Astrocyte of the spinal cord (primary cell): ENCODE results near the gene NDUFAF2.

Source experiments
- DNase-seq: peaks from one replicate; pipeline ENCODE4 v3.0.0; 2011; ENCODE audit warnings: low read depth, low spot score
- H3K4me3 ChIP-seq: 2 replicates; pipeline ENCODE4 v1.5.1; 2011; ENCODE audit warnings: low read depth, mild to moderate bottlenecking, low read length, moderate library complexity
- in situ Hi-C: cut with HindIII; loops from 2 replicates; pipeline ENCODE4 v1.10.0; 2017; ENCODE audit warnings: low sequenced_read_pairs
- TF ChIP-seq, protein P1 (sequence below): IDR thresholded peaks from 2 replicates; pipeline ENCODE4 v1.5.1; 2012; ENCODE audit warnings: low read depth, mild to moderate bottlenecking, low read length, inconsistent platforms

The NDUFAF2 gene

DNA sequence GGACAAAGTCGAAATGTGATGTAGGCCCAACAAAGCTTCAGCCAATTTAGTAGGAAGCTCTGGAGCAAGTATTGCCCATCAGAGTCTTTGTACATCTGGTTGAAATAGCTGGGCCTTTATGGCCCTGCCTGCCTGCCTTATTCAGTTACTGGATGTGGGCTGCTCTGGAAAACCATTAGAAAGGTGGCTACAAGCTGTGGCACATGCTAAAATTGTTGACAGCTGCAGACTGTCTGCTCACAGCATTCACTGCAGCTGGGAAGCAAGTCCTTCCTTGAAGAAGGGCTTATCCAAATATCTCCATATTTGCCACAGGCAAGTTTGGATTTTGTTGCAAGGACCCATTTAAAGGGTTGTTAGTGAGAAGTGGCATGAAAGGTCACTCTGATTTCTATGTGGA lies 192.8 kb downstream of the NDUFAF2 start:
- H3K4me3 ChIP-seq: no peak overlapping the region
- TF ChIP-seq, protein P1, sequence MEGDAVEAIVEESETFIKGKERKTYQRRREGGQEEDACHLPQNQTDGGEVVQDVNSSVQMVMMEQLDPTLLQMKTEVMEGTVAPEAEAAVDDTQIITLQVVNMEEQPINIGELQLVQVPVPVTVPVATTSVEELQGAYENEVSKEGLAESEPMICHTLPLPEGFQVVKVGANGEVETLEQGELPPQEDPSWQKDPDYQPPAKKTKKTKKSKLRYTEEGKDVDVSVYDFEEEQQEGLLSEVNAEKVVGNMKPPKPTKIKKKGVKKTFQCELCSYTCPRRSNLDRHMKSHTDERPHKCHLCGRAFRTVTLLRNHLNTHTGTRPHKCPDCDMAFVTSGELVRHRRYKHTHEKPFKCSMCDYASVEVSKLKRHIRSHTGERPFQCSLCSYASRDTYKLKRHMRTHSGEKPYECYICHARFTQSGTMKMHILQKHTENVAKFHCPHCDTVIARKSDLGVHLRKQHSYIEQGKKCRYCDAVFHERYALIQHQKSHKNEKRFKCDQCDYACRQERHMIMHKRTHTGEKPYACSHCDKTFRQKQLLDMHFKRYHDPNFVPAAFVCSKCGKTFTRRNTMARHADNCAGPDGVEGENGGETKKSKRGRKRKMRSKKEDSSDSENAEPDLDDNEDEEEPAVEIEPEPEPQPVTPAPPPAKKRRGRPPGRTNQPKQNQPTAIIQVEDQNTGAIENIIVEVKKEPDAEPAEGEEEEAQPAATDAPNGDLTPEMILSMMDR: no peak
- no peak for DNase-seq
- in situ Hi-C loops: no loop called here

DNA sequence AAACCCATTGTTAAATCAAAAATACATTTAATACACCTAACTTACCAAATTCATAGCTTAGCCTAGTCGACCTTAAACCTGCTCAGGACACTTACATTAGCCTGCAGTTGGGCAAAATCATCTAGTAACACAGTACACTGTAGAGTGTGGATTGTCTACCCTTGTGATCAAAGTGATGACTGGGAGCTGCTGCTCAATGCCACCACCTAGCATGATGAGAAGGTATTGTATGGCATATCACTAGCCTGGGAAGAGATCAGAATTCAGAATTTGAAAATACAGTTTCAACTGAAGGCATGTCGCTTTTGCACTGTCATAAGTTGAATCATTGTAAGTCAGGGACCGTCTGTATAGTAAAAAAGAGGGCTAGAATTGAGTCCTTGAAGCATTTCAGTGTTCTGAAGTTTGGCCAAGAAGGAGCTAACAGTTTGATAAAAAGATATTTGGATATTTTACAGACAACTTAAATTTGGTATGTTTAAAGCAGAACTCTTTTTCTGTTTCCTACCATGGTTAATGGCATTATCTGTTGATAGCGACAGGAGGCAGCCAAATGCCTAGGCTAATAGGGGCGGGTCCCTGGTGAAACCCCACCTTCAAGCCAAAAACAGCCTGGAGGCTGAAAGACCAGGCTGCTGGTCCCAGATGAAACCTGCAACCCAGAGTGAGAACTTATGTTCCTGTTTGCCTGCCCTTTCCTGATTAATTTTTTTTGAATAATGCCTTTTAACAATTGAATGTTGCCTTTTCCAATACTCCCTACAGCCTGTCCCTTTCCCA lies 194.3 kb downstream of the NDUFAF2 start:
- H3K4me3 ChIP-seq: no peak overlapping the region
- DNase-seq: no peak
- TF ChIP-seq, protein P1: peak; percentile 54
- in situ Hi-C loops: no loop called here

- in situ Hi-C loops: no loop called here
- TF ChIP-seq, protein P1: no peak
- no peak for DNase-seq
- H3K4me3 ChIP-seq: no peak overlapping the region
Measured at GRCh38 chr5:61139931-61140330, 194.9 kb downstream of the NDUFAF2 start.

DNA sequence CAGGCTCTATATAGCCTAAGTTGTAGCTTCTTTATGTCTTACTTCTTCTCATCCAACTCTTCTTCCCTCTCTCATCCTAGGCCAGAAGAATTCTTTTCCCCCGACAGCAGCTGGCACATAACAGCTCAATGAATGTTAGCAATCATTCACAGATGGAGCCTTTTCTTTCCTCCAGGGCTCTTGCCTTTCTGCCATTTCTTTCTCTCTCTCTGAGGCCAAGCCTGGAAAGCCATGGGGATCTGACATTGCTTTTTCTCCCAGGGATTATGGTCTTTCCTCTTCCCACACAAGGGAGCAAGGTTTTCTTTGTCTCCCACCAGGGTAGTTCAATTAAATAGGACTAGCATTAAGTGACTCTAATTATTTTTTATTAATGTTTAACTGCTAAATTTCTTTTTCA lies 196.8 kb downstream of the NDUFAF2 start:
- H3K4me3 ChIP-seq: no peak overlapping the region
- DNase-seq: no peak
- in situ Hi-C loops: no loop called here
- TF ChIP-seq, protein P1: no peak

GRCh38 chr5:61142391-61142790 lies 197.4 kb downstream of the NDUFAF2 start:
- TF ChIP-seq, protein P1: no peak
- in situ Hi-C loops: no loop called here
- DNase-seq: no peak
- H3K4me3 ChIP-seq: no peak overlapping the region

DNA sequence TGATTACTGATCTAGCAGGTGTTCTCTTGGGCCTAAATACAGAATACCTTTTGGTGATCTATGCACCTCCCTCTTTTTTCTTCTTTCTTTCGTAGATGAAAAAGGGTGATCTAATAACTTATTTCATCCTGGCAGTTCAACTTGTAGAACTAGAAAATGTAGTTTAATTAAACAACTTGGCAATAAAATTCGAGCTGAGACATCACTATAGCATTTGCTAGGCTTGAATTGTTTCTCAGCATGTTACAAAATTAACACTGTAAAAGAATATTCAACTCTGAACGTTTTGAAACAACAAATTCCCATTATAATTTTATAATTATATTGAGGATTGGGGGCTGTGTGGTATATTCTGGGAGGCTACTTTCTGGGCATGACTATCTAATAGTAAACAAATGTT lies 197.8 kb downstream of the NDUFAF2 start:
- DNase-seq: no peak
- no peak overlapping the region for H3K4me3 ChIP-seq
- in situ Hi-C loops: no loop called here
- TF ChIP-seq, protein P1: no peak
